OCI-LY3 (cell line): ENCODE data around the gene SHC1.
A peak's percentile ranks its signal among the peaks of the same experiment; 100 is the strongest.

Experiments
- H2AFZ ChIP-seq: fragments of 200-600, 300-600 bp; shearing (Covaris generic); 2 replicates; pipeline ENCODE4 v1.6.0; 2014; ENCODE audit warnings: antibody characterized with exemption, low read depth, low read length
- H3K27ac ChIP-seq: fragments of 200-600, 300-600 bp; sonication (generic); 2 replicates; pipeline ENCODE4 v1.5.1; 2014; ENCODE audit warnings: mild to moderate bottlenecking, low read length, moderate library complexity, mixed read lengths
- H3K27me3 ChIP-seq: fragments of 200-600, 300-600 bp; sonication (generic); 2 replicates; pipeline ENCODE4 v1.6.1; 2014; ENCODE audit warnings: low read depth, low read length, mixed read lengths
- H3K36me3 ChIP-seq: fragments of 200-600, 300-600 bp; sonication (generic); replicated peaks from 2 replicates; pipeline ENCODE3; 2014; ENCODE audit warnings: low read depth, low read length, mixed read lengths
- H3K4me1 ChIP-seq: fragments of 300-600, 200-600 bp; sonication (generic); 2 replicates; pipeline ENCODE4 v1.6.1; 2014; ENCODE audit warnings: low read length, mixed read lengths
- H3K4me2 ChIP-seq: fragments of 200-600, 300-600 bp; sonication (generic); 2 replicates; pipeline ENCODE4 v1.6.1; 2014; ENCODE audit warnings: low read length, mixed read lengths
- H3K4me3 ChIP-seq: fragments of 300-600, 200-600 bp; sonication (generic); 2 replicates; pipeline ENCODE4 v1.5.1; 2014; ENCODE audit warnings: antibody characterized with exemption, mild to moderate bottlenecking, low read length, moderate library complexity
- H3K79me2 ChIP-seq: fragments of 300-600, 200-600 bp; shearing (Covaris generic); 2 replicates; pipeline ENCODE4 v1.6.1; 2014; ENCODE audit warnings: mild to moderate bottlenecking, low read length, mixed read lengths
- H3K9ac ChIP-seq: fragments of 300-600, 200-600 bp; shearing (Covaris generic); 2 replicates; pipeline ENCODE4 v1.6.0; 2014; ENCODE audit warnings: mild to moderate bottlenecking, low read length, moderate library complexity
- H3K9me3 ChIP-seq: fragments of 200-600, 300-600 bp; shearing (Covaris generic); 2 replicates; pipeline ENCODE4 v1.6.1; 2014; ENCODE audit warnings: low read length, mixed read lengths; ENCODE audit not compliant: insufficient read depth
- H4K20me1 ChIP-seq: fragments of 200-600, 300-600 bp; sonication (generic); 2 replicates; pipeline ENCODE4 v1.6.1; 2016; ENCODE audit warnings: low read length, mixed read lengths; ENCODE audit not compliant: insufficient read depth
- EZH2phosphoT487 ChIP-seq: fragments of 200-600 bp; shearing (Covaris generic); IDR thresholded peaks from 2 replicates; pipeline ENCODE4 v1.6.1; 2018; ENCODE audit warnings: antibody characterized with exemption, mixed run types, low read depth
- TF ChIP-seq, protein P1 (sequence below): fragments of 200-600, 300-600 bp; sonication (generic); IDR thresholded peaks from 2 replicates; pipeline ENCODE4 v1.5.1; 2014; ENCODE audit warnings: antibody characterized with exemption, low read length, low read depth

The SHC1 gene

DNA sequence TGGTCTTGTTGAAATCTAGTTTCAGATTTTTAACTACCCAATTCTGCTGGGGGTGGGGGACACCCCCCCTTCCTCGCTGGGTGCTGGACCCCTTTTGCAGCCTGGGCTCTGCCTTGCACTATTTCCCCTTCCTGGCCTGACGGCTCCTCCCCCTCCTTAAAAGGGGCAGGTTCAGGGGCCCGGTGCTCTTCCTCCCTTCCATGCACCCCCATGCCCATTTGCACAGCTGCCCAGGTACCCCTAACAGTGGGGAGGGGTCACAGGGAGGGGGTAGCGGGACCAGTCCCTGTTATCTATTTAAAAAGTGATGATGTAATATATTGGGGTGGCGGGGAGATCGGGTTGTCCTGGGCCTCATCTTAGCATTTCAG lies 47.4 kb upstream of the SHC1 start:
- H3K9ac ChIP-seq: peak overlapping the region; percentile 77
- H3K27ac ChIP-seq: peak overlapping the region; percentile 75
- peaks cover 17% of the 10 kb centered on the region for H4K20me1 ChIP-seq

DNA sequence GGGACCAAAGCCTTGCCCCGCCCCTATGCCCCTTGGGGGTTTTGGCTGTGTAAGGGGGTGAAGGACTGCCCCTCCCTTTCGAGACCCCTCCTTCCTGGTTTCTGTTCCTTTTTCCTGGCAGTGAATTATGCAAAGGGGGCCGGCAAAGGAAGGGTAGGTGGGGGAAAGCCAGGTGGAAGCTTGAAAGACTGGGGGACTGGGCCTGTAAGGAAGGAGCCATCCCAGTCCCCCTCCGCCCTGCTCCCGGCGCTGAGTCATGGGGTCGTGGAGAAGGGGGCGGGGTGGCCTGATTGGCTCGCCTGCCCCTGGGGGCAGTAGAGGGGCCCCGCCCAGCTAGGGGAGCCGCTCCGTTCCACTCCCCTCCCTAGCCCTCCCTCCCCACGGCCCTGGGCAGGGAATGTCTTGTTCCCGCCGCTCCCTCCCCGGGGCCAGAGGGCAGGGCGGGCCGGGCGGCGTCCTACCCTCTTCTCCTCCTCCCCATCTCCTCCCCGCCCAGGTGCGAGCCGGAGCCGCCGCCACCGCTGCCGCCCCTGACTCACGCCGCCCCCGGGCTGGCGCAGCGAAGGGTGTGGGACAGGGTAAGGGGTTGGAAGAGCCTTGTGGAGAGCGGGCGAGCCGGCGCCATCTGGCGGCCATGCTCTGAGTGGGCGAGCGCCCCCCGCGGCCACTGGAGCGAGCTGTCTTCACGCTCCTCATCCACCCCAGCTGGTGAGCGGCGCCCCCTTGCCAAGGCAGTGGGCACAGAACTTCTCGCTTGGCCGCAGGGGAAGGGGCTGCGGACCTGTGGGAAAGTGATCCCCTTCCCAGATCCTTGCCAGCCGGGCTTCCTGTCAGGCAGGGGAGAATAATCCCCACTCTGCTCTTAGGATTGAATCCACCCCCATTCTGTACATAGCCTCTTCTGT lies 46.7 kb upstream of the SHC1 start:
- TF ChIP-seq, protein P1, sequence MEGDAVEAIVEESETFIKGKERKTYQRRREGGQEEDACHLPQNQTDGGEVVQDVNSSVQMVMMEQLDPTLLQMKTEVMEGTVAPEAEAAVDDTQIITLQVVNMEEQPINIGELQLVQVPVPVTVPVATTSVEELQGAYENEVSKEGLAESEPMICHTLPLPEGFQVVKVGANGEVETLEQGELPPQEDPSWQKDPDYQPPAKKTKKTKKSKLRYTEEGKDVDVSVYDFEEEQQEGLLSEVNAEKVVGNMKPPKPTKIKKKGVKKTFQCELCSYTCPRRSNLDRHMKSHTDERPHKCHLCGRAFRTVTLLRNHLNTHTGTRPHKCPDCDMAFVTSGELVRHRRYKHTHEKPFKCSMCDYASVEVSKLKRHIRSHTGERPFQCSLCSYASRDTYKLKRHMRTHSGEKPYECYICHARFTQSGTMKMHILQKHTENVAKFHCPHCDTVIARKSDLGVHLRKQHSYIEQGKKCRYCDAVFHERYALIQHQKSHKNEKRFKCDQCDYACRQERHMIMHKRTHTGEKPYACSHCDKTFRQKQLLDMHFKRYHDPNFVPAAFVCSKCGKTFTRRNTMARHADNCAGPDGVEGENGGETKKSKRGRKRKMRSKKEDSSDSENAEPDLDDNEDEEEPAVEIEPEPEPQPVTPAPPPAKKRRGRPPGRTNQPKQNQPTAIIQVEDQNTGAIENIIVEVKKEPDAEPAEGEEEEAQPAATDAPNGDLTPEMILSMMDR: peak; percentile 100
- no peak for TF ChIP-seq EZH2phosphoT487
- Histone ChIP-seq H4K20me1 (peaks cover 24% of the 10 kb centered on the region), H3K9me3 (no peaks in the 10 kb centered on the region), H3K4me1 (peaks cover 30% of the 10 kb centered on the region), H3K27me3 (no peaks in the 10 kb centered on the region), H3K79me2 (no peaks in the 10 kb centered on the region), H2AFZ (no peak overlapping the region), H3K4me2 (peak overlapping the region; percentile 79), H3K36me3 (peaks cover 28% of the 10 kb centered on the region), H3K4me3 (peak overlapping the region; percentile 74), H3K9ac (peak overlapping the region; percentile 77), H3K27ac (peak overlapping the region; percentile 75)

More for the DNA sequence above, 47.4 kb upstream of the SHC1 start:
- Histone ChIP-seq H3K4me2 (peak overlapping the region; percentile 79), H3K9me3 (no peaks in the 10 kb centered on the region), H3K4me3 (peak overlapping the region; percentile 74), H2AFZ (no peak overlapping the region), H3K79me2 (no peaks in the 10 kb centered on the region), H3K27me3 (no peaks in the 10 kb centered on the region), H3K36me3 (peaks cover 26% of the 10 kb centered on the region), H3K4me1 (peaks cover 30% of the 10 kb centered on the region)
- TF ChIP-seq, protein P1: no peak
- no peak for TF ChIP-seq EZH2phosphoT487

DNA sequence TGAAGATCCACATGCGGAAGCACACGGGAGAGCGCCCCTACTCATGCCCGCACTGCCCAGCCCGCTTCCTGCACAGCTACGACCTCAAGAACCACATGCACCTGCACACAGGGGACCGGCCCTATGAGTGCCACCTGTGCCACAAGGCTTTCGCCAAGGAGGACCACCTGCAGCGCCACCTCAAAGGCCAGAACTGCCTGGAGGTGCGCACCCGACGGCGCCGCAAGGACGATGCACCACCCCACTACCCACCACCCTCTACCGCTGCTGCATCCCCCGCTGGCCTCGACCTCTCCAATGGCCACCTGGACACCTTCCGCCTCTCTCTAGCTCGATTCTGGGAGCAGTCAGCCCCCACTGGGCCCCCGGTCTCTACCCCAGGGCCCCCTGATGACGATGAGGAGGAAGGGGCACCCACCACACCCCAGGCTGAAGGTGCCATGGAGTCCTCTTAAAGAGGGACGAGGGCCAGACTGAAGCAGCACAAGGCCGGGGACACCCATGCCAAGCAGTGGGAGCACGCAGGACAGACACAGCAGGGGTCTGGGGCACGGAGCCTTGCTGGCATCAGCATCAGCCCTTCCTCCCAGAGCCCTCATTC lies 45.8 kb upstream of the SHC1 start:
- no peaks in the 10 kb centered on the region for H3K27me3 ChIP-seq
- peak overlapping the region; percentile 74; the same call in 1 of the 2 replicates for H3K4me3 ChIP-seq
- H4K20me1 ChIP-seq: peaks cover 26% of the 10 kb centered on the region
- peak overlapping the region; percentile 75 for H3K27ac ChIP-seq
- H3K4me1 ChIP-seq: peaks cover 30% of the 10 kb centered on the region
- peaks cover 29% of the 10 kb centered on the region for H3K36me3 ChIP-seq
- H3K4me2 ChIP-seq: peak overlapping the region; percentile 79
- no peak overlapping the region for H2AFZ ChIP-seq
- no peaks in the 10 kb centered on the region for H3K79me2 ChIP-seq
- peak overlapping the region; percentile 77; the same call in 1 of the 2 replicates for H3K9ac ChIP-seq
- H3K9me3 ChIP-seq: no peaks in the 10 kb centered on the region
- TF ChIP-seq, protein P1: no peak
- TF ChIP-seq EZH2phosphoT487: no peak
